KOPT-K1 (cell line): ENCODE measurements around the gene MYH7.

Experiments
- H3K27ac ChIP-seq: fragments of 200-600 bp; sonication (generic); 2 replicates; pipeline ENCODE4 v1.5.1; 2016; ENCODE audit warnings: antibody characterized with exemption, mild to moderate bottlenecking, low read depth, low read length; ENCODE audit not compliant: poor library complexity, severe bottlenecking
- H3K36me3 ChIP-seq: fragments of 200-600 bp; sonication (generic); 2 replicates; pipeline ENCODE4 v1.5.1; 2017; ENCODE audit warnings: antibody characterized with exemption, mild to moderate bottlenecking, low read length, moderate library complexity; ENCODE audit not compliant: insufficient read depth
- H3K9me3 ChIP-seq: fragments of 200-600 bp; sonication (generic); 2 replicates; pipeline ENCODE4 v1.5.1; 2017; ENCODE audit warnings: antibody characterized with exemption, low read length, mild to moderate bottlenecking; ENCODE audit not compliant: insufficient read depth, poor library complexity, severe bottlenecking

The MYH7 gene

GRCh38 chr14:23382276-23382675 lies 53.2 kb downstream of the MYH7 start:
- Histone ChIP-seq H3K36me3 (no peaks in the 10 kb centered on the region), H3K27ac (no peak overlapping the region), H3K9me3 (no peaks in the 10 kb centered on the region)

DNA sequence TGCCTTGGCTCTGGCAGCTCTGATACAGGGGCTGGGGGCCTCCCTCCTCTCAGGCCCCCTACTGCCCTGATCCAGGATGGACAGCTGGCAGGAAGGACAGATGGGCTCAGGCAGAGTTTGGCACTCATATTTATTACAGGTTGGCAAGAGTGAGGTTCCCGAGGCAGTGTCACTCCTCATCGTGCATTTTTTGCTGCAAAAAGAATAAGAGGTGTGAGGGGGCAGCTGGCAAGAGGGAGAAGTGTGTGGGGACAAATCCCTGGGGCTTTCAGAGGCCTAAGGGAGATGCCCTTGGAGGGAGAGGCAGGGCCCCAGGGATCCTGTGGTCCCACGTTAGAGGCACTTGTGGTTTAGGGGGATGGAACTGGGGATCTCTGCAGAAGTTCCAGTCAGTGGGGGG lies 53.6 kb downstream of the MYH7 start:
- Histone ChIP-seq H3K9me3 (no peaks in the 10 kb centered on the region), H3K36me3 (no peaks in the 10 kb centered on the region), H3K27ac (no peak overlapping the region)

DNA sequence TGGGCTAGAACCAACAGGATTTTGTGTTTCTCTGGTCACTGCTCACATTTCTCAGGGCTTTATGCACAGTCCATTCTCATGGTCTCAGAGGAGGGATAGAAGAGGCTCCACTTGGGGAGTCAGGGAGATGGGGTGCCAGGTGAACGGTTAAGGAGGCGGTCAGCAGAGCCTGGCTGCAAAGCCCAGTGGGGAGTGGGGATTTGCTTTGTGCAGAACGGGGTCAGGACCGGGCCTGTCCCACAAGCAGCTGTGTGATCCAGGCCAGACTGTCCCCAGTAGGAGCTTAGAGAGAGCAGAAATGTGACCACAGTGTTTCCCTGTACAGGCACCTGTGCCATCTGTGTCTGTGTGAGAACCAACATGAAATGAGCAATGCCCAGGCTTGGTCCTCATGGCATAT lies 54.5 kb downstream of the MYH7 start:
- Histone ChIP-seq H3K9me3 (no peaks in the 10 kb centered on the region), H3K27ac (no peak overlapping the region), H3K36me3 (no peaks in the 10 kb centered on the region)

DNA sequence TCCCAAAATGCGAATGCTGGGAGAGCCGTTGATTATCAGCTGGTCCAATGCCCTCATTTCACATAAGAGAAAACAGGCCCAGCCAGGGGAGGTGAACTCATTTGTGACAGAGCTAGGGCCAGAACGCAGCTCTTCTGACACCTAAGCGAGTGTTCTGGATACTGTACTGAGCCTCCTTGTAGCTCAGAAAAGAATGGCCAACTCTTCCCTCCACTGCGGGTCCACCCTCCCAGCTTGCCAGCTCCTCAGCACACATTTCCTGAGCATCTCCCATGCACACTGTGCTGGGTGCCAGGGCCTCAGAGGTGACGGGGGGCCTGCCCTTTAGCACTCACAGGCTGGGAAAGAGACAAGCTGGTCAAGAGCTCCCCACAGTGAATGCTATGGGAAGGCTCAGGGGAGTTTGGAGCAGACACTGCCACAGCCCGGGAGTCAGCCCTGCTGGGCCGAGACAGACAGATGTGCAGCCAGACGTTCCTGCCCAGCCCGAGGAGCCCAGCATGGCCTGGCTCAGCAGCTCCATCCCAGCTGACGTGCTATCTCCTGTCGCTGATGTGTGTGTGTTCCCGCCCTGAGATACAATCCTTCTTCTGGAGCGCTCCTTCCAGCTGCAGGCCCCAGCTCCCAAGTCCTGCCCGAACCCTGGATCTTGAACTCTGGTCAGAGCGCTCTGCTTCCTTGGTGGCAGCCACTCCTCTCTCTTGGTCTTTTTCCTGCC lies 55.1 kb downstream of the MYH7 start:
- Histone ChIP-seq H3K27ac (no peak overlapping the region), H3K36me3 (no peaks in the 10 kb centered on the region), H3K9me3 (no peaks in the 10 kb centered on the region)

DNA sequence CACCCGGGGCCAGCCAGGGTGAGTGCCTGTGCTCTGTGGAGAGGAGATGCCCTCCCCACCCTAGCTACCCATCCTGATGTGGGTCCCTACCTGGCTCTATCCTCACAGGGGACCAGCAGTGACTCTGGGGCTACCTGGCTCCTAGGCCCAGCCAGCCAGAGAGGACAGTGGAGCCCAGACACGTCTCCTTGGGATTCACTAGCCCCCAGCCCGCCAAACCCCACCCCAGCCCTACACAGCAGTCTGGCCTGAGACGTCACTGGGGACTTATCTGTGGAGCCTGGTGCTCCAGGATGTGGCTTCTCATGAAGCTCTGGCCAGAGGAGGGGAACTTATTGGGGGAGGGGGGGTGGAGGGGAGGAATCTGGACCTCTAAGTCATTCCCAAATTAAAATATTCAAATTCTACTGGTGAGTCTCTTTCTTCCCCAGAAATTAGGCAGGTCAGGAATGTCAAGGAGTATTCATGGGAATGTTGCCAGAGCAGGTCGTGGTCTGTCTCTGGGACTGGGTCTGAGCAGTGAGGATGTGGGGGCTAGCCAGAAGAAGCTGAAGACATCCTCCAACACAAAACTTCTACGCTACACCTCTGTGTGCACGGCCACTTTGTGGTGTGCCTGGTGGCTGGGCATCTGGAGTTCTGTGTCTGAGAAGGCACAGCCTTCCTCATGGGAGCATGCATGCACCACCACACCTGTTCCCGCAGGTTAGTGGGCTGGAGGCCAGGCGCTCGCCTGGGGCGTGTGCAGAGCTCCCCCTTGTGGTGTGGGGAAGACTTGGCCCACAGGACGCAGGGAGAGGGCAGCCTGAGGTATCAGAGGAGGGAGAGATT lies 55.9 kb downstream of the MYH7 start:
- H3K36me3 ChIP-seq = no peaks in the 10 kb centered on the region
- H3K9me3 ChIP-seq = no peaks in the 10 kb centered on the region
- H3K27ac ChIP-seq = no peak overlapping the region

- H3K27ac ChIP-seq = no peak overlapping the region
- no peaks in the 10 kb centered on the region for H3K36me3 ChIP-seq
- no peaks in the 10 kb centered on the region for H3K9me3 ChIP-seq
These were observed 56.7 kb downstream of the MYH7 start for GRCh38 chr14:23378612-23379220.

DNA sequence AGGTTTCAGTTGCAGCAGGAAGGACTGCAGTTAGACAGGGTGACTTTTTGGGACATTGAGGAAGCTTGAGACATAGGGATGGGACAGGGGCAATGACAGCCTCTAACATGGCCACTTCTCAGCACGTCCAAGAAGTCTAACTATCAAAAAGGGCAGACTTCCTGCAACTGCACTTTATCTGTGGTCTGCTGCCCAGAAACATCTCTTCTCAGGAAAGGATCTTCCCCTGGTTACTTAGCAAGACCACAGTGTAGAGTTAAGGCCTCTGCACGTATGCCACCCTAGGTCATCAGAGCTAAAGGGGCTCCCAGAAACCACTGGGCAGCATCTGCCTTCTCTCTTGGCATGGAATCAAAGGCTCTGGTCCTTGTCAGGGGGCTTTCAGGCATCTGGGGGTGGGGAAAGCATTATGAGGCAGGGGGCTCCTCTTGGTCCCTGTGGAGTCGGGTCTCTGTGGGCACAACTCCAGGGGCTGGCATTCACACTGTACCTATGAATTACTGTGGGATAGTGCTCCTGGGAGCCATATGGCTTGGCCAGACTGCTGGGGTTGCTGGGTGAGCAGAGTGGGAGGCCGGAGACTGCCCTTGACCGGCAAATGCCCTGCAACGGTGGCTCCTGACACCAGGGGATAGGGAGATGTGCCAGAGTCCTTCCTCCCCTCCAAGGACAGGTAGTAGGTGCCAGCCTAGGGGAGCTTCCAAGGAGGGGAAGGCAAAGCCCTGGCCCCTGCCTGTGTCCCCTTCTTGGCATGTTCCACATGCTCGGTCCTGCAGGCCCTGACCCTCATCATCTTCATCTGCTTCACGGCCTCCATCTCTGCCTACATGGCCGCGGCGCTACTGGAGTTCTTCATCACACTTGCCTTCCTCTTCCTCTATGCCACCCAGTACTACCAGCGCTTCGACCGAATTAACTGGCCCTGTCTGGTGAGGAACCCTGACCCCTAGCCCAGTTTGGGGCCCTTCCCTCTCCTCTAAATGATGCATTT lies 57.6 kb downstream of the MYH7 start:
- H3K36me3 ChIP-seq = no peaks in the 10 kb centered on the region
- no peaks in the 10 kb centered on the region for H3K9me3 ChIP-seq
- no peak overlapping the region for H3K27ac ChIP-seq

DNA sequence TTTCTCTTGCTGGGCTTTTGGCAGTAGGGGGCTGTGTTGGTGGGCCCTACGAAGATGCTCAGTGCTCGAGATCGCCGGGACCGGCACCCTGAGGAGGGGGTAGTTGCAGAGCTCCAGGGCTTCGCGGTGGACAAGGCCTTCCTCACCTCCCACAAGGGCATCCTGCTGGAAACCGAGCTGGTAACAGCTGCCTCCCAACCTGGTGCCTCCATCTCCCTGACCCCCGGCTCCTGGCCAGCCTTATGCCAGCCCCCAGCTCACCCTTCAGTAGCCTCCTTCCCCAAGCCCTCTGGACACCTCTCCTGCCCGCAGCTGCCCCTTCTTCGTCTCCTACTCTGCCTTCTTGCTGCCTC lies 58.3 kb downstream of the MYH7 start:
- Histone ChIP-seq H3K36me3 (no peaks in the 10 kb centered on the region), H3K9me3 (no peaks in the 10 kb centered on the region), H3K27ac (no peak overlapping the region)

DNA sequence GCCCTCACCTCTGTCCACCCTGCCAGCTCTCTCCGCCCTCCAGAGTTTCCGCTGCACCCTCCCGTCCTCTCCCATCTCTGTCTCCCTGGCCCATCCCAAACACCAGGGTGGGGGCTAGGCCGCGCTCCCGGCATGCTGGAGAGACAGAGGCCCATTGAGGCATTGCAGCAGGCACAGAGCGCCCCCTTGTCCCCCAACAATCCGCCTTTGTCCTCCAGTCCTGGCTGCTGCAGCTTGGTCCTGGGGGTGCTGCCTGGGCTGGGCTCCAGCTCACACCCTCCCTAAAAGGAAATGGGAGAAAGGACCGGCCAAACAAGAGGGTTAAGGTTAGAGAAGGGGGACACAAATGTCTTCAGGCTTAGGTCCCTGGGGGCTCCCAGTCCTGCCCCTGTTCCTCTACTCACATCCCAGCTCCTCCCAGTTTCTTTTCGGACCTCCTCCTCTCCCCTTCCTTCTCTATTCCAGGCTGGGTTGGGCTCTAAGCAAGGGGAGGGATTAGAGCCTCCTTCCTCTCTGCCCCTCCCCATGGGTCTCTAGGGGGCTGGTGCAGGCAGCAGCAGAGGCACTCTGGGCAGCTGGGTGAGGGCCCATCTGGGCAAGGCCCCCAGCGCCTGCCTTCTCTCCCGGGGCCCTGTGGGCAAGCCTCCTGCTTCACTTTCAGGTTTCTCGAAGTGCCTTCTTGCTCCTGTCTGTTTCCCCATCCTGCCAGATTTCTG lies 58.8 kb downstream of the MYH7 start, which contains the start of gene CMTM5:
Gene CMTM5, plus strand, starts transcription at position 565 of the 716 bp plus-strand sequence. CDS start 206 bp downstream, outside the sequence.
- Histone ChIP-seq H3K27ac (no peak within 1 kb of the TSS), H3K9me3 (no peaks in the 10 kb centered on the region), H3K36me3 (no peaks in the 10 kb centered on the region)

GRCh38 chr14:23375527-23376251 lies 59.8 kb downstream of the MYH7 start:
- Histone ChIP-seq H3K27ac (no peak overlapping the region), H3K9me3 (no peaks in the 10 kb centered on the region), H3K36me3 (no peaks in the 10 kb centered on the region)

DNA sequence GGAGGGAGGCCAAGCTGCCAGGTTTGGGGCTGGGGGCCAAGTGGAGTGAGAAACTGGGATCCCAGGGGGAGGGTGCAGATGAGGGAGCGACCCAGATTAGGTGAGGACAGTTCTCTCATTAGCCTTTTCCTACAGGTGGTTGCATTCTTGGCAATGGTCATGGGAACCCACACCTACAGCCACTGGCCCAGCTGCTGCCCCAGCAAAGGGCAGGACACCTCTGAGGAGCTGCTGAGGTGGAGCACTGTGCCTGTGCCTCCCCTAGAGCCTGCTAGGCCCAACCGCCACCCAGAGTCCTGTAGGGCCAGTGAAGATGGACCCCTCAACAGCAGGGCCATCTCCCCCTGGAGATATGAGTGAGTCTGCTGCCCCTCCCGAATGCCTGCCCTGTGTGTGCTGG lies 62.4 kb downstream of the MYH7 start:
- H3K36me3 ChIP-seq = no peaks in the 10 kb centered on the region
- H3K27ac ChIP-seq = no peak overlapping the region
- H3K9me3 ChIP-seq = no peaks in the 10 kb centered on the region

DNA sequence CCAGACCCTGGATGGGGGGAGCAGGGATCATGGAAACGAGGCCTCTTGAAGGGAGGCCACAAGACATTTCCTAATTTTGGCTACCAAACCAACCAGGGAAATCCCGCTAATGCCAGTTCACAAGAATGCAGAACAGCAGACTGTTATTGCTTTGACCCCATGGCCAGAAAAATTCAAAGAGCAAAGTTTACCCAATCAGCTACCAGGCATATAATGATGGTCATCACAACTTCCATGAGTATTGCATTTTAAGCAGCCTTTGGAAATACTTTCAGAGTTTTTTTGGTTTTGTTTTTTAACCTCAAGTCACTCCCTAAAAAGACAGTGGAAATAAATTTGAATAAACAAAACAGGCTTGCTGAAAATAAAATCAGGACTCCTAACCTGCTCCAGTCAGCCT lies 63.0 kb downstream of the MYH7 start, which contains the start of gene IL25:
Gene IL25, plus strand, starts transcription at position 301 of the 400 bp plus-strand sequence.
- Histone ChIP-seq H3K9me3 (no peaks in the 10 kb centered on the region), H3K36me3 (no peaks in the 10 kb centered on the region), H3K27ac (no peak within 1 kb of the TSS)

GRCh38 chr14:23371865-23372264 lies 63.6 kb downstream of the MYH7 start:
- Histone ChIP-seq H3K27ac (no peak overlapping the region), H3K9me3 (no peaks in the 10 kb centered on the region), H3K36me3 (no peaks in the 10 kb centered on the region)
